ENCODE measurements around the gene ECM1. TPM values are rescaled to one million over a fixed set of nuclear protein-coding genes. Genes with fewer than 3 reads are reported as not detected.

ECM1 gene
- total RNA-seq, 1 donor: 45.2 TPM

DNA sequence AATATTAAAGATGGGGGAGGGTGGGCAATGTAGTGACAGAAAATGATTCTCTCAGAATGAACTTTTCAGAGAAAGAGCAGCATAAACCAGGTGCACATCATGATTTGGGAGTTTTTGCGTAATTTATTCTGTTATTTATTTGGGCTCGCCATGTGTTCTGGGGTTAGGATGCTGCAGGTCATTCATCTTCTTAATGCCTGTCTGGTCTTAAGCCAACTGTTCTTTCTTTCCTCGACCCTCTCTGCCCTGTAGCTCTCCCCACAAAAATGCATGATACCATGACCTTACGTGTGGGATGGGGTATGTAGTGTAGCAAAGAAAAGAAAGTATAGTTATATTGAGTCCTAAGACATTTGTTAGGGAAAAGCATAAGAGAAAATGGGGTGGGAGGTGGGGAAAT, 33.0 kb upstream of the ECM1 start:
- H3K4me3 ChIP-seq (ENCODE audit: low read depth, low read length): no peak overlapping the region
- TF ChIP-seq CTCF (IDR thresholded peaks at IDR 0.05; ENCODE audit: insufficient read depth, low read length): no peak
- no peak for DNase-seq (ENCODE audit: low read depth)

DNA sequence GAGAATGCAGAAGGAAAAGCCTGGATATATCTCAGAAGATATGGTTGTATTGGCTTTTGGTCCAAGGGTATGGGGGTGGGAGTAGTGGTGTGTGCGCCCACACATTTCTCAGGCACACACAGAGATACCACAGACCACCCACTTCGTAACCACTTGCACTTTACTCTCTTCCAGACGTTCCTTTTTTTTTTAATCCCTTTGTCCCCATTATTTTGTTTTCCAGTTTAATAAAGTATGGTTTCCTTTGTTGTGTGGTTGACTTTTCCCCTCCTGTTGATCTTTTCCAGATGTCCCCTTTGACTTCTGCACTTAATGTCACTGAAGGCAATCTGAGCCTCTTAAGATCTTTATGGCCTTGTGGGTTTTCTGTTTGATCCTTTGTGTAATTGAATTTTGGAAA, 31.2 kb upstream of the ECM1 start:
- H3K4me3 ChIP-seq (ENCODE audit: low read depth, low read length): no peak overlapping the region
- no peak for TF ChIP-seq CTCF (IDR thresholded peaks at IDR 0.05; ENCODE audit: insufficient read depth, low read length)
- no peak for DNase-seq (ENCODE audit: low read depth)

DNA sequence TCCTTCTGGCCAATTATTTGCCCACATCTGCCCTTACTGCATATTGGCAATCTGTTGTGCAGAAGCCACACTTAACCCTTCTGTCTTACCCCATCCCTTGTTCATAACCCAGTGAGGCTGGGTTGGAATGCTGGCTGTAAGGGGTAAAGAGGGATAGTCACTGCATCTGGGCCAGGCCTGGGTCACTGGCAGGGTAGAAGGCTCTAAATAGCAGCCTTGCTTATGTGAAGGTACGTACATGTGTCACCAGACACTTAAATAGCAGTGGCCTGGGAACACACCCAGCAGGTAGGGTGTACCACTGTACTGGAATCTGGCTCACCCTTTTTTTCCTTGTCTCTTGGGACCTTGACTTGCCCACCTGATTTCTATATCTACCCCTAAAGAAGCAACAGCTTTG, 30.6 kb upstream of the ECM1 start:
- H3K4me3 ChIP-seq (ENCODE audit: low read depth, low read length): no peak overlapping the region
- no peak for DNase-seq (ENCODE audit: low read depth)
- TF ChIP-seq CTCF (IDR thresholded peaks at IDR 0.05; ENCODE audit: insufficient read depth, low read length): no peak

DNA sequence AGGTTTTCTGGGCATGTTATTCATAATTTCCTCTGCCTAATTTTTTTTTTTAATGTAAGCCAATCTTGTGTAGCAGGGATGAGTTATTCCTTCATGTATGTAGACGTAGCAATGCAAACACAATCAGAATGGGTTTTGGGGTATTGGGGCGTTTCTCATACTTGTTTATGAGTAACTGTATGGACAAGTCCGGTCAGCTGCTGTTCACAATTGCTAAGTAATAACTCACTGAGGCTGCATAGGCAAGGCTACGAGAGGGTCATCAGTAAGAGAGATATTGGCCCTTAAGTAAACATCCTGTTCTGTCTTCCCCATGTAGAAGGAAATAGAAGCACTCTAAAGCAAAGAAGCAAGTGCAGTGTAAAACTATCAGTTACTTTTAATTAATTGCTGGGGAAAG, 30.2 kb upstream of the ECM1 start:
- no peak overlapping the region for H3K4me3 ChIP-seq (ENCODE audit: low read depth, low read length)
- DNase-seq (ENCODE audit: low read depth): peak; percentile 39
- no peak for TF ChIP-seq CTCF (IDR thresholded peaks at IDR 0.05; ENCODE audit: insufficient read depth, low read length)

DNA sequence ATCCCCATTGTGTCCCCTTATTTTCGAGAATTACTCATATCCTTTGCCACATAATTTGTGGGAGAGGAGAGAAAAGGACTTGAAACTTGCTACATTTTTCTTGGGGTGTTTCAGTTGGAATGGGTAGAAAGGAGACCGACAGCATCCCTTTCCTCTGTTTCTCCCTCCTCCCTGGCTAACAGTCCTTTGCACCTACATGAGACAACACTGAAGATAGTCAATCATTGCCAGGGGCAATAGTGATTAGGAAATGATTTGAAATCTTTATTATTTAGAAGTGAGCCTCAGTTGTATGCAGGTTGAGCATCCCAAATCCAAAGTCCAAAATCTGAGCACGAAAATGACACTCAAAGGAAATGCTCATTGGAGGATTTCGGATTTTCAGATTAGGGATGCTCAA, 28.5 kb upstream of the ECM1 start:
- TF ChIP-seq CTCF (IDR thresholded peaks at IDR 0.05; ENCODE audit: insufficient read depth, low read length): no peak
- no peak overlapping the region for H3K4me3 ChIP-seq (ENCODE audit: low read depth, low read length)
- DNase-seq (ENCODE audit: low read depth): no peak

GRCh38 chr1:150479927-150480352, 28.0 kb upstream of the ECM1 start:
- DNase-seq (ENCODE audit: low read depth): no peak
- no peak for TF ChIP-seq CTCF (IDR thresholded peaks at IDR 0.05; ENCODE audit: insufficient read depth, low read length)
- H3K4me3 ChIP-seq (ENCODE audit: low read depth, low read length): no peak overlapping the region

DNA sequence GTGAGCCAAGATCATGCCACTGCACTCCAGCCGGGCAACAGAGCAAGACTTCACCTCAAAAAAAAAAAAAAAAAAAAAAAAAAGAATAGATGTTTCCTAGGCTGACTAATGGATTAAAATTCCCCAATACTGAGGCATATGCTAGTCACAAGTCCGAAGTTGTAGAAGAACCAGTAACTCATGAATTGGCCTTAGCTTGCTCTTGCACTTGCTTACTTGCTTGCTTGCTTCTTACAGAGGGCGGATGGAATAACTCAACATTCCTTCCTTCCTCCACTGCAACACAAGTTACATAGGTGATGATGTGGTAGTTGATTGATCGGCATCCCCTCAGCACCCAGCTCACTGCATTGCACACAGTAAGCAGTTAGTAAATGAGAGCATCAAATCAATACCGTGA, 23.5 kb upstream of the ECM1 start:
- H3K4me3 ChIP-seq (ENCODE audit: low read depth, low read length): no peak overlapping the region
- peak; percentile 33 for DNase-seq (ENCODE audit: low read depth)
- TF ChIP-seq CTCF (IDR thresholded peaks at IDR 0.05; ENCODE audit: insufficient read depth, low read length): no peak
